H9 (cell line): ENCODE data around the gene CCDC192. TPM values are rescaled to one million over a fixed set of nuclear protein-coding genes. Genes with fewer than 3 reads are reported as not detected.

Experiments
- DNase-seq: peaks from one replicate; pipeline ENCODE4 v3.0.0-alpha.2; 2017
- H2AFZ ChIP-seq: one replicate; pipeline ENCODE4 v1.6.1; 2013; ENCODE audit warnings: mild to moderate bottlenecking, low read length, control low read depth, moderate library complexity
- H2AK5ac ChIP-seq: 2 replicates; pipeline ENCODE4 v1.6.1; 2013; ENCODE audit warnings: low read length, control low read depth, mixed read lengths; ENCODE audit not compliant: insufficient read length
- H2BK120ac ChIP-seq: one replicate; pipeline ENCODE4 v1.6.1; 2013; ENCODE audit warnings: low read depth, mild to moderate bottlenecking, low read length, control low read depth, inconsistent platforms; ENCODE audit not compliant: poor library complexity, severe bottlenecking
- H2BK12ac ChIP-seq: 2 replicates; pipeline ENCODE4 v1.6.1; 2013; ENCODE audit warnings: low read length, control low read depth, mixed read lengths, low read depth; ENCODE audit not compliant: insufficient read length
- H2BK15ac ChIP-seq: 2 replicates; pipeline ENCODE4 v1.6.1; 2013; ENCODE audit warnings: low read depth, low read length, control low read depth
- H2BK20ac ChIP-seq: one replicate; pipeline ENCODE4 v1.6.1; 2013; ENCODE audit warnings: low read depth, mild to moderate bottlenecking, low read length, control low read depth, inconsistent platforms; ENCODE audit not compliant: poor library complexity, severe bottlenecking
- H2BK5ac ChIP-seq: 2 replicates; pipeline ENCODE4 v1.6.1; 2013; ENCODE audit warnings: low read length, control low read depth, mixed read lengths; ENCODE audit not compliant: insufficient read length
- H3K14ac ChIP-seq: 2 replicates; pipeline ENCODE4 v1.6.1; 2013; ENCODE audit warnings: low read length, control low read depth; ENCODE audit not compliant: insufficient read depth
- H3K18ac ChIP-seq: 2 replicates; pipeline ENCODE4 v1.6.1; 2013; ENCODE audit warnings: low read depth, mild to moderate bottlenecking, mixed read lengths, low read length, control low read depth; ENCODE audit not compliant: insufficient read length
- H3K23ac ChIP-seq: 2 replicates; pipeline ENCODE4 v1.6.1; 2013; ENCODE audit warnings: low read length, control low read depth, mixed read lengths, low read depth; ENCODE audit not compliant: insufficient read length
- H3K23me2 ChIP-seq: 2 replicates; pipeline ENCODE4 v1.6.1; 2013; ENCODE audit warnings: low read depth, mild to moderate bottlenecking, mixed read lengths, low read length, control low read depth; ENCODE audit not compliant: insufficient read length, poor library complexity, severe bottlenecking
- H3K27ac ChIP-seq: 2 replicates; pipeline ENCODE4 v1.5.1; 2013; ENCODE audit warnings: low read length, control low read depth, mixed read lengths, low read depth; ENCODE audit not compliant: insufficient read length
- H3K27me3 ChIP-seq: 2 replicates; pipeline ENCODE4 v1.6.1; 2013; ENCODE audit warnings: low read length, control low read depth, inconsistent platforms; ENCODE audit not compliant: insufficient read depth
- H3K4ac ChIP-seq: 2 replicates; pipeline ENCODE4 v1.6.1; 2013; ENCODE audit warnings: low read depth, mild to moderate bottlenecking, control low read depth, inconsistent platforms, low read length, moderate library complexity
- H3K4me1 ChIP-seq: 2 replicates; pipeline ENCODE4 v1.6.1; 2013; ENCODE audit warnings: low read length, control low read depth, inconsistent platforms; ENCODE audit not compliant: insufficient read depth
- H3K4me2 ChIP-seq: 2 replicates; pipeline ENCODE4 v1.6.1; 2013; ENCODE audit warnings: low read length, control low read depth, mixed read lengths; ENCODE audit not compliant: insufficient read length, insufficient read depth
- H3K56ac ChIP-seq: 2 replicates; pipeline ENCODE4 v1.6.1; 2013; ENCODE audit warnings: low read depth, mild to moderate bottlenecking, mixed read lengths, low read length, control low read depth; ENCODE audit not compliant: insufficient read length
- H3K79me1 ChIP-seq: 2 replicates; pipeline ENCODE4 v1.6.1; 2013; ENCODE audit warnings: low read depth, mild to moderate bottlenecking, moderate library complexity, low read length, control low read depth, inconsistent platforms; ENCODE audit not compliant: insufficient read depth, poor library complexity, severe bottlenecking
- H3K79me2 ChIP-seq: 2 replicates; pipeline ENCODE4 v1.6.1; 2013; ENCODE audit warnings: low read length, control low read depth, inconsistent platforms; ENCODE audit not compliant: insufficient read depth
- H3K9ac ChIP-seq: 2 replicates; pipeline ENCODE4 v1.6.1; 2013; ENCODE audit warnings: low read length, control low read depth, mixed read lengths; ENCODE audit not compliant: insufficient read length; ENCODE audit errors: extremely low read depth
- H3K9me3 ChIP-seq: one replicate; pipeline ENCODE4 v1.6.1; 2013; ENCODE audit warnings: low read depth, low read length, inconsistent platforms; ENCODE audit not compliant: control insufficient read depth
- H3T11ph ChIP-seq: one replicate; pipeline ENCODE4 v1.6.1; 2013; ENCODE audit warnings: mild to moderate bottlenecking, low read length, control low read depth, inconsistent platforms
- H4K20me1 ChIP-seq: one replicate; pipeline ENCODE4 v1.6.1; 2013; ENCODE audit not compliant: control insufficient read depth, insufficient read length, insufficient read depth
- H4K5ac ChIP-seq: 2 replicates; pipeline ENCODE4 v1.6.1; 2013; ENCODE audit warnings: low read depth, mild to moderate bottlenecking, mixed read lengths, low read length, control low read depth; ENCODE audit not compliant: insufficient read length
- H4K8ac ChIP-seq: replicated peaks from 2 replicates; pipeline ENCODE4 v1.6.1; 2013; ENCODE audit warnings: low read length, control low read depth, mixed read lengths, low read depth; ENCODE audit not compliant: insufficient read length
- H4K91ac ChIP-seq: 2 replicates; pipeline ENCODE4 v1.6.1; 2013; ENCODE audit warnings: low read depth, mild to moderate bottlenecking, moderate library complexity, mixed read lengths, low read length, control low read depth; ENCODE audit not compliant: insufficient read length
- H3K27ac Mint-ChIP-seq, 3 experiments: 2 replicates in 2 of 3; 3 replicates in 1 of 3; pipeline ENCODE4 v1.8.0; 2020 to 2021; ENCODE audit warnings: mixed read lengths in 3 of 3, mild to moderate bottlenecking in 1 of 3, moderate library complexity in 1 of 3
- H3K27me3 Mint-ChIP-seq: 2 replicates; pipeline ENCODE4 v1.8.0; 2021; ENCODE audit warnings: low read depth, mild to moderate bottlenecking, moderate library complexity, mixed read lengths
- H3K36me3 Mint-ChIP-seq, 3 experiments: 2 replicates in 2 of 3; 3 replicates in 1 of 3; pipeline ENCODE4 v1.8.0; 2020 to 2021; ENCODE audit warnings: low read depth in 3 of 3, mixed read lengths in 3 of 3; ENCODE audit not compliant: insufficient read depth in 1 of 3
- H3K4me1 Mint-ChIP-seq, 2 experiments: 2 replicates each; pipeline ENCODE4 v1.8.0; 2020; ENCODE audit warnings: mixed read lengths in 2 of 2
- H3K4me3 Mint-ChIP-seq, 2 experiments: 2 replicates in 1 of 2; 3 replicates in 1 of 2; pipeline ENCODE4 v1.8.0; 2020 to 2021; ENCODE audit warnings: mild to moderate bottlenecking in 2 of 2, mixed read lengths in 2 of 2, moderate library complexity in 1 of 2
- H3K9me3 Mint-ChIP-seq, 2 experiments: 2 replicates in 1 of 2; 3 replicates in 1 of 2; pipeline ENCODE4 v1.8.0; 2020; ENCODE audit warnings: mild to moderate bottlenecking in 2 of 2, mixed read lengths in 2 of 2, moderate library complexity in 1 of 2
- WGBS: extraction: QIAGEN DNeasy Blood & Tissue Kit; methylation state at CpG from one replicate; pipeline ENCODE4 v1.1.7; 2013; ENCODE audit warnings: missing lambda C conversion rate, low lambda C conversion rate, mixed read lengths; ENCODE audit not compliant: insufficient read length; ENCODE audit errors: extremely low coverage; 5-methylcytosine and 5-hydroxymethylcytosine counted together
- total RNA-seq: library from RNA; stranded (reverse); gene quantifications from 2 replicates; pipeline ENCODE4 v1.2.1, GENCODE V29; 2021
- TF ChIP-seq, protein P1 (sequence below): fragments of 200-600 bp; sonication (generic); conservative IDR thresholded peaks from 3 replicates; pipeline ENCODE4 v1.8.0; 2021; ENCODE audit warnings: antibody characterized with exemption, mild to moderate bottlenecking

Gene CCDC192
- total RNA-seq, 1 experiment from 2014 or later, result not detected

DNA sequence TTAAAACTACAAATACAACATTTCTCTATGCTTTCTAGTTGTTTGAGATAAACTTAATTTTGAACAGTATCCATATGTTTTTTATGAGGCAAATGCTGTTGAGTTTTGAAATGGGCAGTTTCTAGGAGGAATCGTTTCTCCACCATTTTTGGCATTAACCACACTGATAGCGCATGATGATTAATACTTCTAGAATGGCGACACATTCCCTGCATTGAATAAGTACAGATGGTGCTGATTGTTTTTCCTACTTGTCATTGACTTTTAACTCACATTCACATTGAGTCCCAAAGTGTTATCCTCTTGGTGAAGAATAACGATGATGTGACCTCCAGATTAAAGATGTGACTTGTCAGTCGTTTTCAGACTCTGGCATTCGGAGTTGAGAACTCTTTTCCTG is 6.5 kb upstream of the CCDC192 start:
- Histone ChIP-seq H3K23ac (no peak overlapping the region), H3K27ac (no peak overlapping the region), H4K8ac (no peak overlapping the region), H2AFZ (no peak overlapping the region), H3K18ac (no peak overlapping the region), H4K20me1 (no peaks in the 10 kb centered on the region), H3K79me1 (no peaks in the 10 kb centered on the region), H2BK15ac (no peak overlapping the region), H2BK20ac (no peak overlapping the region), H3K56ac (no peak overlapping the region), H2BK5ac (no peak overlapping the region), H4K5ac (no peak overlapping the region), H3T11ph (no peak overlapping the region), H2AK5ac (no peak overlapping the region), H3K9me3 (no peaks in the 10 kb centered on the region), H2BK12ac (no peak overlapping the region), H3K9ac (no peak overlapping the region), H3K79me2 (no peaks in the 10 kb centered on the region), H3K4me1 (no peaks in the 10 kb centered on the region), H4K91ac (no peak overlapping the region), H3K4ac (no peak overlapping the region), H2BK120ac (no peak overlapping the region), H3K4me2 (no peak overlapping the region), H3K27me3 (no peaks in the 10 kb centered on the region), H3K14ac (no peak overlapping the region), H3K23me2 (no peaks in the 10 kb centered on the region)
- Mint-ChIP-seq H3K27ac (no peak overlapping the region), H3K27me3 (no peaks in the 10 kb centered on the region), H3K4me1 (peaks cover 0 to 3% of the 10 kb centered on the region in 2 experiments; a peak in 2 of 4 replicates), H3K4me3 (no peak overlapping the region), H3K9me3 (no peaks in the 10 kb centered on the region), H3K36me3 (no peaks in the 10 kb centered on the region)
- DNase-seq, result no peak
- TF ChIP-seq, protein P1, sequence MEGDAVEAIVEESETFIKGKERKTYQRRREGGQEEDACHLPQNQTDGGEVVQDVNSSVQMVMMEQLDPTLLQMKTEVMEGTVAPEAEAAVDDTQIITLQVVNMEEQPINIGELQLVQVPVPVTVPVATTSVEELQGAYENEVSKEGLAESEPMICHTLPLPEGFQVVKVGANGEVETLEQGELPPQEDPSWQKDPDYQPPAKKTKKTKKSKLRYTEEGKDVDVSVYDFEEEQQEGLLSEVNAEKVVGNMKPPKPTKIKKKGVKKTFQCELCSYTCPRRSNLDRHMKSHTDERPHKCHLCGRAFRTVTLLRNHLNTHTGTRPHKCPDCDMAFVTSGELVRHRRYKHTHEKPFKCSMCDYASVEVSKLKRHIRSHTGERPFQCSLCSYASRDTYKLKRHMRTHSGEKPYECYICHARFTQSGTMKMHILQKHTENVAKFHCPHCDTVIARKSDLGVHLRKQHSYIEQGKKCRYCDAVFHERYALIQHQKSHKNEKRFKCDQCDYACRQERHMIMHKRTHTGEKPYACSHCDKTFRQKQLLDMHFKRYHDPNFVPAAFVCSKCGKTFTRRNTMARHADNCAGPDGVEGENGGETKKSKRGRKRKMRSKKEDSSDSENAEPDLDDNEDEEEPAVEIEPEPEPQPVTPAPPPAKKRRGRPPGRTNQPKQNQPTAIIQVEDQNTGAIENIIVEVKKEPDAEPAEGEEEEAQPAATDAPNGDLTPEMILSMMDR, result no peak
- WGBS, result no CpG with 5 or more reads among the region's 6 CpGs
